Neural progenitor cell (in vitro differentiated cells): ENCODE measurements around the gene TRANK1. TPM values are rescaled to one million over a fixed set of nuclear protein-coding genes. Genes with fewer than 3 reads are reported as not detected.

ENCODE experiments used
- DNase-seq: peaks from one replicate; pipeline ENCODE4 v3.0.0-alpha.2; 2016; ENCODE audit warnings: low spot score
- H2AFZ ChIP-seq: fragments of 200-600 bp; sonication (generic); replicated peaks from 2 replicates; pipeline ENCODE4 v1.6.1; 2016; ENCODE audit warnings: antibody characterized with exemption
- H3F3A ChIP-seq: fragments of 200-600 bp; sonication (generic); 2 replicates; pipeline ENCODE4 v1.6.1; 2016; ENCODE audit warnings: antibody characterized with exemption, low read depth
- H3K27ac ChIP-seq: fragments of 200-600 bp; sonication (generic); 2 replicates; pipeline ENCODE4 v1.5.1; 2016; ENCODE audit warnings: mild to moderate bottlenecking
- H3K27me3 ChIP-seq: fragments of 200-600 bp; sonication (generic); 2 replicates; pipeline ENCODE4 v1.6.1; 2016; ENCODE audit warnings: mild to moderate bottlenecking, moderate library complexity
- H3K36me3 ChIP-seq: fragments of 200-600 bp; sonication (generic); 2 replicates; pipeline ENCODE4 v1.5.1; 2016
- H3K4me1 ChIP-seq: fragments of 200-600 bp; sonication (generic); 2 replicates; pipeline ENCODE4 v1.6.1; 2016; ENCODE audit warnings: mixed run types
- H3K4me2 ChIP-seq: fragments of 200-600 bp; sonication (generic); 2 replicates; pipeline ENCODE4 v1.6.1; 2016
- H3K4me3 ChIP-seq: fragments of 200-600 bp; sonication (generic); 2 replicates; pipeline ENCODE4 v1.5.1; 2016
- H3K79me2 ChIP-seq: fragments of 200-600 bp; sonication (generic); 2 replicates; pipeline ENCODE4 v1.6.1; 2016; ENCODE audit warnings: low read depth
- H3K9ac ChIP-seq: fragments of 200-600 bp; sonication (generic); 2 replicates; pipeline ENCODE4 v1.6.1; 2016
- H3K9me3 ChIP-seq: fragments of 200-600 bp; sonication (generic); 2 replicates; pipeline ENCODE4 v1.5.1; 2016; ENCODE audit warnings: low read depth
- H4K20me1 ChIP-seq: fragments of 200-600 bp; sonication (generic); 2 replicates; pipeline ENCODE4 v1.6.1; 2016; ENCODE audit warnings: low read depth
- H3K27ac Mint-ChIP-seq: 3 replicates; pipeline ENCODE4 v1.8.0; 2021; ENCODE audit warnings: mixed read lengths
- H3K27me3 Mint-ChIP-seq: 2 replicates; pipeline ENCODE4 v1.8.0; 2022; ENCODE audit warnings: low read depth, mild to moderate bottlenecking, inconsistent platforms, moderate library complexity, mixed read lengths; ENCODE audit not compliant: insufficient read depth
- H3K36me3 Mint-ChIP-seq: 3 replicates; pipeline ENCODE4 v1.8.0; 2021; ENCODE audit warnings: mixed read lengths
- H3K4me1 Mint-ChIP-seq: 3 replicates; pipeline ENCODE4 v1.8.0; 2021; ENCODE audit warnings: mixed read lengths
- H3K4me3 Mint-ChIP-seq: 3 replicates; pipeline ENCODE4 v1.8.0; 2021; ENCODE audit warnings: mild to moderate bottlenecking, moderate library complexity, mixed read lengths
- H3K9me3 Mint-ChIP-seq: 3 replicates; pipeline ENCODE4 v1.8.0; 2020; ENCODE audit warnings: mixed read lengths
- CTCF ChIP-seq: fragments of 200-600 bp; sonication (generic); IDR thresholded peaks from 2 replicates; pipeline ENCODE4 v1.5.1; 2017; ENCODE audit warnings: antibody characterized with exemption, mild to moderate bottlenecking
- EZH2 ChIP-seq: fragments of 200-600 bp; sonication (generic); IDR thresholded peaks from 2 replicates; pipeline ENCODE4 v1.6.1; 2017; ENCODE audit warnings: antibody characterized with exemption, mild to moderate bottlenecking, moderate library complexity
- EZH2phosphoT487 ChIP-seq: fragments of 200-600 bp; sonication (generic); IDR thresholded peaks from 2 replicates; pipeline ENCODE4 v1.6.1; 2017; ENCODE audit warnings: antibody characterized with exemption
- total RNA-seq: library from RNA; depleted of rRNA; stranded (reverse); fragments of >200 nt; gene quantifications from 2 replicates; pipeline ENCODE4 v1.2.3, GENCODE V29; 2015; ENCODE audit warnings: low replicate concordance

Gene TRANK1
- total RNA-seq, 1 donor from 2014 or later: 10.5 TPM

GRCh38 chr3:36814066-36814717 lies 130.7 kb downstream of the TRANK1 start:
- no peak for DNase-seq
- H3K9ac ChIP-seq: no peak overlapping the region
- no peaks in the 10 kb centered on the region for H3F3A ChIP-seq
- no peaks in the 10 kb centered on the region for H3K4me1 ChIP-seq
- H3K4me3 ChIP-seq: no peak overlapping the region
- H3K27me3 Mint-ChIP-seq: peaks cover 5% of the 10 kb centered on the region
- H3K36me3 ChIP-seq: no peaks in the 10 kb centered on the region
- H3K27me3 ChIP-seq: no peaks in the 10 kb centered on the region
- no peak overlapping the region for H3K4me2 ChIP-seq
- H3K4me3 Mint-ChIP-seq: no peak overlapping the region
- H3K27ac Mint-ChIP-seq: peak overlapping the region; percentile 68
- no peaks in the 10 kb centered on the region for H4K20me1 ChIP-seq
- no peak overlapping the region for H2AFZ ChIP-seq
- no peak overlapping the region for H3K27ac ChIP-seq
- no peaks in the 10 kb centered on the region for H3K9me3 ChIP-seq
- H3K79me2 ChIP-seq: no peaks in the 10 kb centered on the region
- TF ChIP-seq EZH2phosphoT487 (no peak), CTCF (no peak), EZH2 (no peak)
- no peaks in the 10 kb centered on the region for H3K36me3 Mint-ChIP-seq
- no peaks in the 10 kb centered on the region for H3K9me3 Mint-ChIP-seq
- H3K4me1 Mint-ChIP-seq: peaks cover 6% of the 10 kb centered on the region

- Histone ChIP-seq H3K9ac (no peak overlapping the region), H3F3A (no peaks in the 10 kb centered on the region), H3K79me2 (no peaks in the 10 kb centered on the region), H3K4me2 (no peak overlapping the region), H3K36me3 (no peaks in the 10 kb centered on the region), H3K27ac (no peak overlapping the region), H4K20me1 (no peaks in the 10 kb centered on the region), H3K27me3 (no peaks in the 10 kb centered on the region), H3K4me3 (no peak overlapping the region), H3K9me3 (no peaks in the 10 kb centered on the region), H2AFZ (no peak overlapping the region), H3K4me1 (no peaks in the 10 kb centered on the region)
- peak overlapping the region; percentile 73 for H3K27ac Mint-ChIP-seq
- H3K4me1 Mint-ChIP-seq: peaks cover 6% of the 10 kb centered on the region
- peaks cover 5% of the 10 kb centered on the region for H3K27me3 Mint-ChIP-seq
- TF ChIP-seq EZH2phosphoT487 (no peak), CTCF (no peak)
- no peaks in the 10 kb centered on the region for H3K36me3 Mint-ChIP-seq
- DNase-seq: no peak
- H3K4me3 Mint-ChIP-seq: no peak overlapping the region
- H3K9me3 Mint-ChIP-seq: no peaks in the 10 kb centered on the region
Measured at GRCh38 chr3:36813305-36813704, 131.5 kb downstream of the TRANK1 start.

- no peak overlapping the region for H3K4me2 ChIP-seq
- no peaks in the 10 kb centered on the region for H3F3A ChIP-seq
- H3K27me3 Mint-ChIP-seq: peaks cover 4% of the 10 kb centered on the region
- H3K4me1 Mint-ChIP-seq: peaks cover 6% of the 10 kb centered on the region
- H3K36me3 ChIP-seq: no peaks in the 10 kb centered on the region
- H3K9me3 Mint-ChIP-seq: peaks cover under 1% of the 10 kb centered on the region
- H3K4me3 Mint-ChIP-seq: no peak overlapping the region
- no peak for DNase-seq
- no peak overlapping the region for H2AFZ ChIP-seq
- H3K27me3 ChIP-seq: no peaks in the 10 kb centered on the region
- H3K9ac ChIP-seq: no peak overlapping the region
- H3K4me3 ChIP-seq: no peak overlapping the region
- no peaks in the 10 kb centered on the region for H4K20me1 ChIP-seq
- no peak overlapping the region for H3K27ac ChIP-seq
- no peak overlapping the region for H3K27ac Mint-ChIP-seq
- H3K36me3 Mint-ChIP-seq: no peaks in the 10 kb centered on the region
- no peaks in the 10 kb centered on the region for H3K4me1 ChIP-seq
- no peaks in the 10 kb centered on the region for H3K79me2 ChIP-seq
- H3K9me3 ChIP-seq: no peaks in the 10 kb centered on the region
- no peak for TF ChIP-seq EZH2
- no peak for TF ChIP-seq CTCF
- no peak for TF ChIP-seq EZH2phosphoT487
Measured at GRCh38 chr3:36812240-36812639, 132.6 kb downstream of the TRANK1 start.
